SK-N-MC (cell line): ENCODE data around the gene KIF16B.

ENCODE experiments used
- EZH2 ChIP-seq: fragments of 200-600 bp; sonication (generic); IDR thresholded peaks from one replicate; pipeline ENCODE4 v1.6.1; 2017; ENCODE audit warnings: antibody characterized with exemption
- POLR2AphosphoS5 ChIP-seq: IDR thresholded peaks from 2 replicates; pipeline ENCODE4 v1.6.1; 2012; ENCODE audit warnings: mild to moderate bottlenecking, low read depth, low read length, borderline replicate concordance

DNA sequence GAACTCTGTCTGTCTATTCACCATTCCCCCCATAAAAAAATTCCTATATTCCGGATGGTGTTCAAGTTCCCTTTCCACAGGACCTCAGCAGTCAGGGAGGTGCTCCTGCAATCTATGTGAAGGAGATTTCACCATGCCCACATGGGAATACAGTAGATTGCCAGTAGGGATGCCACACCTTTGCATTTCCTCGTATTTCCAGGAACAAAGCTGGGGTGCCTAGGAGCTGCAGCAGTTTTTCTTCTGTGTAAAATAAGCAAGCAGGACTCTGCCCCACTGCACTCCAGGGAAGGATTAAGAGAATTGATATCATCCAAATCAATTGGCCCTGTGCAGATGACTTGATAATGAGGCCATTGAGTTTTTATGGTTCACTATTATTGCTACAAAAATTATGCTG, 7.4 kb upstream of the KIF16B start:
- TF ChIP-seq EZH2 (no peak), POLR2AphosphoS5 (no peak)
